Ovary (tissue), 9 donors: Measurements from ENCODE around the gene PLEKHG7. TPM values are rescaled to one million over a fixed set of nuclear protein-coding genes. Genes with fewer than 3 reads are reported as not detected.

Source experiments
- DNase-seq, 5 donors: peaks; one replicate each; pipeline ENCODE4 v3.0.0-alpha.2; 2019 to 2020
- H3K27ac ChIP-seq, 2 donors: fragments of 200-600 bp; one replicate each; pipeline versions ENCODE4 v1.5.1 to v1.8.0; 2019 to 2022
- H3K27me3 ChIP-seq: fragments of 200-600 bp; one replicate; pipeline ENCODE4 v1.8.0; 2022
- H3K36me3 ChIP-seq: fragments of 200-600 bp; sonication (generic); one replicate; pipeline ENCODE4 v1.5.1; 2019
- H3K4me1 ChIP-seq: one replicate; pipeline ENCODE4 v1.8.1; 2013; ENCODE audit warnings: mild to moderate bottlenecking, moderate library complexity; ENCODE audit not compliant: insufficient read depth
- H3K4me3 ChIP-seq: fragments of 200-600 bp; sonication (generic); one replicate; pipeline ENCODE4 v1.5.1; 2017
- H3K9me3 ChIP-seq, 2 donors: fragments of 200-600 bp in 1 of 2; sonication (generic) in 1 of 2; one replicate each; pipeline versions ENCODE4 v1.5.1 to v1.8.1; 2013 to 2019; ENCODE audit warnings: mild to moderate bottlenecking in 1 of 2, moderate library complexity in 1 of 2
- EP300 ChIP-seq: sonication (generic); formaldehyde crosslinking; IDR thresholded peaks from one replicate; pipeline ENCODE4 v1.6.1; 2017; ENCODE audit warnings: antibody characterized with exemption
- POLR2A ChIP-seq: fragments of 450-650 bp; IDR thresholded peaks from one replicate; pipeline ENCODE4 v1.6.1; 2017; ENCODE audit warnings: antibody characterized with exemption, mild to moderate bottlenecking, moderate library complexity
- WGBS, 3 donors: extraction: QIAGEN DNeasy Blood & Tissue Kit in 1 of 3; methylation state at CpG; one replicate each; pipeline versions ENCODE4 v1.1.5 to v1.1.7; 2013 to 2017; 5-methylcytosine and 5-hydroxymethylcytosine counted together
- intact Hi-C, 4 donors: fragments of 100-400 bp; cut with DNase I; formaldehyde crosslinking; loops; one replicate each; pipeline versions ENCODE4 v1.11.0 to v1.15.1; 2022 to 2023
- polyA plus RNA-seq, 2 donors: library from polyadenylated mRNA; stranded (reverse); fragments of 200-250 nt in 1 of 2; fragments of 350-450 nt in 1 of 2; fragmentation: Illumina TruSeq in 1 of 2; extraction: RNeasy Lipid Tissue Mini Kit (QIAGEN cat#74804) in 1 of 2; gene quantifications; one replicate each; pipeline ENCODE4 v1.2.3, GENCODE V29; 2013 to 2014
- total RNA-seq, 7 donors: library from RNA; depleted of rRNA in 2 of 7; stranded (reverse); fragments of >200 nt in 2 of 7; fragmentation: NEBNext Ultra II Directional in 3 of 7; extraction: Animal tissue kit (Norgen Biotek cat#: 25700) in 3 of 7; gene quantifications; one replicate each; pipeline versions ENCODE4 v1.1.0 to v1.2.4, GENCODE V29; 2016 to 2023
- TF ChIP-seq, protein P1 (sequence below), 3 donors: fragments of 450-650 bp in 2 of 3; fragments of 200-600 bp in 1 of 3; IDR thresholded peaks; one replicate each; pipeline versions ENCODE4 v1.5.1 to v1.8.0; 2016 to 2022; ENCODE audit warnings: antibody characterized with exemption in 3 of 3, mild to moderate bottlenecking in 1 of 3
- donor health status: DM: no; HTN: no; CAD: no; lungs with moderate emphysema.
- donor health status: DM: no; HTN: no; CAD: no.
- donor health status: Bipolar disorder and iron deficiency.
- donor health status: DM: yes; HTN: yes; CAD: no.
- donor health status: DM: no; HTN: no; CAD: no.
- donor health status: DM: yes; HTN: yes; CAD: no.

PLEKHG7 gene
- total and polyA plus RNA-seq, 9 donors = 0.20 to 6.1 (median 0.36) TPM; not detected in 4

DNA sequence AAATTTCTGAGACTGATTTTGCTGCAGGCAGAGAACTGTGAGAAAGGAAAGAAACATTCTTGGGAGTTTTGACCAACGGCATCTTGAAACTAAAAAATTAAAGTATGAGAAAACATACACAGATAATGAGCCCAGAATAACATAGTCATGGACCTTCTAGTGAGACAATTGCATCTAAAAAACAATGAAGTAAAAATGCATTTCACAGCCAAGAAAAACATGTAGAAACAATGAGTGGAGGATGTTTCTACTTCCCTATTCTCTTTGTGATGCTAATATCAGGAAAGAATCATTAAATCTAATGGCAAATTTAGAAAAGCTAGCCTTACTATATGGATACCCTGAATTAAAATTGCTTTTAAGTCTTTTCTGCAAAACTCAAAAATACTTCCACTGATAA is 12.2 kb upstream of the PLEKHG7 start:
- H3K9me3 ChIP-seq = no peaks in the 10 kb centered on the region
- no peaks in the 10 kb centered on the region for H3K27me3 ChIP-seq
- no peak overlapping the region for H3K27ac ChIP-seq
- no peaks in the 10 kb centered on the region for H3K4me1 ChIP-seq
- TF ChIP-seq EP300 (no peak), POLR2A (no peak)
- TF ChIP-seq, protein P1, sequence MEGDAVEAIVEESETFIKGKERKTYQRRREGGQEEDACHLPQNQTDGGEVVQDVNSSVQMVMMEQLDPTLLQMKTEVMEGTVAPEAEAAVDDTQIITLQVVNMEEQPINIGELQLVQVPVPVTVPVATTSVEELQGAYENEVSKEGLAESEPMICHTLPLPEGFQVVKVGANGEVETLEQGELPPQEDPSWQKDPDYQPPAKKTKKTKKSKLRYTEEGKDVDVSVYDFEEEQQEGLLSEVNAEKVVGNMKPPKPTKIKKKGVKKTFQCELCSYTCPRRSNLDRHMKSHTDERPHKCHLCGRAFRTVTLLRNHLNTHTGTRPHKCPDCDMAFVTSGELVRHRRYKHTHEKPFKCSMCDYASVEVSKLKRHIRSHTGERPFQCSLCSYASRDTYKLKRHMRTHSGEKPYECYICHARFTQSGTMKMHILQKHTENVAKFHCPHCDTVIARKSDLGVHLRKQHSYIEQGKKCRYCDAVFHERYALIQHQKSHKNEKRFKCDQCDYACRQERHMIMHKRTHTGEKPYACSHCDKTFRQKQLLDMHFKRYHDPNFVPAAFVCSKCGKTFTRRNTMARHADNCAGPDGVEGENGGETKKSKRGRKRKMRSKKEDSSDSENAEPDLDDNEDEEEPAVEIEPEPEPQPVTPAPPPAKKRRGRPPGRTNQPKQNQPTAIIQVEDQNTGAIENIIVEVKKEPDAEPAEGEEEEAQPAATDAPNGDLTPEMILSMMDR (IDR thresholded peaks at IDR 0.05) = no peak
- H3K4me3 ChIP-seq = no peak overlapping the region
- WGBS, 3 donors = 12 to 28% (median 14%) methylated on average over 1 of the region's 1 CpG
- no peak for DNase-seq
- intact Hi-C loops = no loop called here
- no peaks in the 10 kb centered on the region for H3K36me3 ChIP-seq

DNA sequence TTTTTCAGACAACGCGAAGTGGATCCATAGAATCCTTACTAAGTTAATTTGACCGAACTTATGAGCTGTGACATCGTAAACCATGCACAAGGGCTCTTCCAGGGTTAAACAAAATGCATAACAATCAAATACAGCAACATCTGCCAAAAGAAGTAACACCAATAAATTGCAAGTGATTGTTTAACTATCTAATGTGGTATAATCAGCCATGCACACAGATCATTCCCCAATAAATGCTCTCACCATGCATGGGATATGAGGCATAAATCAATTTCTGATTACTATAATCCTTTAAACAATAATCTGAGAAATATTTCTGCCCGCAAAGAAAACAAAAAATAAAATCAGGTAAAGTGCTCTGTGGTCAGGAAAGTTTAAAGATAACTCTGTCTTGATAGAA is 7.7 kb upstream of the PLEKHG7 start:
- DNase-seq = no peak
- Histone ChIP-seq H3K36me3 (no peaks in the 10 kb centered on the region), H3K27me3 (no peaks in the 10 kb centered on the region), H3K4me3 (no peak overlapping the region), H3K9me3 (no peaks in the 10 kb centered on the region), H3K4me1 (no peaks in the 10 kb centered on the region), H3K27ac (no peak overlapping the region)
- no peak for TF ChIP-seq POLR2A
- TF ChIP-seq EP300 = no peak
- TF ChIP-seq, protein P1 (IDR thresholded peaks at IDR 0.05) = no peak
- intact Hi-C loops = no loop called here
- 91 to 95% (median 95%) methylated on average over 5 of the region's 5 CpGs for WGBS, 3 donors

DNA sequence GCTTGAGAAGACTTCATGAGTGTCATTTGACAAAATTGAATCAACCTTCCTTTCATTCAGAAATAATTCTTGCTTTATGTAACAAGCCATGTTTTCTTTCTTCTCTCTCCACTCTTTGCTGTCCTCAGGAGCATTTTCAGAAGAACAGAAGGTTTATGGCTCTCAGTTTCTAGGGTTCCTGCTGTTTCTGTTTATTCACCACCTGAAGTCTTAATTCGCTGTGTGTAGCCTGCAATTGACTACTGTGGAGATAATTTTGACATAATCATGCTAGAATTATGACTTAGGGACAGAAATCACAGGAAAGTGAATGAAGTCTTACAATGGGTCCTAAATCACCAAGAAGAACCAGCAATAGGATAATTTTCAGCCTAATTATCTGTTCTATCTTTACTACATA is 7.2 kb upstream of the PLEKHG7 start:
- TF ChIP-seq POLR2A (no peak), EP300 (no peak)
- TF ChIP-seq, protein P1 (IDR thresholded peaks at IDR 0.05) = no peak
- Histone ChIP-seq H3K27me3 (no peaks in the 10 kb centered on the region), H3K36me3 (no peaks in the 10 kb centered on the region), H3K9me3 (no peaks in the 10 kb centered on the region), H3K4me1 (no peaks in the 10 kb centered on the region), H3K4me3 (no peak overlapping the region), H3K27ac (no peak overlapping the region)
- no peak for DNase-seq
- intact Hi-C loops = no loop called here
- WGBS, 3 donors = 72 to 81% (median 80%) methylated on average over 1 of the region's 1 CpG

DNA sequence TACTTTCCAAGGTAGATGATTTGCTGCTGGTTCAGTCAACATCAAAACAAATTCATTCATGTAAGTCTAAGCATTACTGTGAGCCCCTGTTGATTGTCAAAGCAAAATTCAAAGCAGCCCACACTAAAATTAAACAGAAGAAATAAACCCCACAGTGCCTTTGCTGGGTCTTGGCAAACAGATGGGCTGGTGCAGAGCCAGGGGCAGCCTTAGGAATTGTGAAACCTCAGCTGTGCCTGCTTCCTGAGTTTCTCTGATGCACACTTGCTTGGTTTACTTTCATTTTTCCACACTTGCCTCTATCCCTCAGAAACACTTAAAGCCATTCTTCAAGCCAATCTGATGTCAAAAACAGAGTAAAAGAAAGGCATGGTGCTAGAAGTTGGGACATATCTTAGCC is 6.6 kb upstream of the PLEKHG7 start:
- Histone ChIP-seq H3K4me3 (no peak overlapping the region), H3K27me3 (no peaks in the 10 kb centered on the region), H3K27ac (no peak overlapping the region), H3K36me3 (no peaks in the 10 kb centered on the region), H3K4me1 (no peaks in the 10 kb centered on the region), H3K9me3 (no peaks in the 10 kb centered on the region)
- DNase-seq = no peak
- no peak for TF ChIP-seq POLR2A
- TF ChIP-seq, protein P1 (IDR thresholded peaks at IDR 0.05) = no peak
- no peak for TF ChIP-seq EP300
- intact Hi-C loops = no loop called here

DNA sequence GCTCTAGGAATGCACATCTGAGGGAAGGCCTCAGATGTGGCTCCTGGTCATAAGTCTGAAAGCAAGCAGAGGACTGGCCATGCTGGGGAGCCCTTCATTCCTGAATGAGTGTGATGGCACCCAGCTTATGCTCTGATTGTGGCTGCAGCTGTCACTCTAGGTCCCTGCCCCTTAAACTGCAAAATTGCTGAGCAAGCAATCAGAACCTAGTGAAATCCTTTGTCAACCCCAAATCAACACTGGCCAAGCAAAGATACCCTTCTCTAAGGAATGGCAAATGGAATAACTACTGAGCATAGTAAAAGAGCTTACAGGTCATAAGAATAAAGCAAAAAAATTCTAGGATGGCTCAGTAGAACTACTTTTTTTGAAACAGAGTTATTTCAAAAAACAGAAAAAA is 4.3 kb upstream of the PLEKHG7 start:
- no peaks in the 10 kb centered on the region for H3K4me1 ChIP-seq
- no peaks in the 10 kb centered on the region for H3K36me3 ChIP-seq
- H3K27ac ChIP-seq = no peak overlapping the region
- TF ChIP-seq, protein P1 (IDR thresholded peaks at IDR 0.05) = no peak
- TF ChIP-seq EP300 (no peak), POLR2A (no peak)
- no peak for DNase-seq
- intact Hi-C loops = no loop called here
- no peaks in the 10 kb centered on the region for H3K9me3 ChIP-seq
- H3K27me3 ChIP-seq = no peaks in the 10 kb centered on the region
- H3K4me3 ChIP-seq = no peak overlapping the region
